ENCODE results near the gene CD180.
A peak's percentile ranks its signal among the peaks of the same experiment; 100 is the strongest.

GRCh38 chr5:67246108-67246507 is 49.5 kb upstream of the CD180 start:
- TF ChIP-seq CTCF (IDR thresholded peaks at IDR 0.05) (peak; percentile 66 to 86 (median 80)), POLR2A (IDR thresholded peaks at IDR 0.05) (no peak)

Measured in heart left ventricle (tissue), 13 donors.